Psoas muscle (tissue), 8 donors: ENCODE results near the gene ARMH3. TPM values are rescaled to one million over a fixed set of nuclear protein-coding genes. Genes with fewer than 3 reads are reported as not detected.

Experiments
- ATAC-seq, 4 donors: fragments of 200-7000 bp; cut with Tn5 transposase; one replicate each; pipeline ENCODE4 v1.9.1; 2020; ENCODE audit warnings: moderate library complexity in 3 of 4, mild to moderate bottlenecking in 2 of 4
- DNase-seq, 2 donors: peaks; one replicate each; pipeline ENCODE4 v3.0.0-alpha.2; 2020
- H3K27ac ChIP-seq: fragments of 200-600 bp; one replicate; pipeline ENCODE4 v1.8.0; 2022
- H3K27me3 ChIP-seq, 3 donors: fragments of 200-600 bp in 1 of 3; one replicate each; pipeline versions ENCODE4 v1.6.1 to v1.8.0; 2013 to 2022; ENCODE audit warnings: low read length in 2 of 3, mild to moderate bottlenecking in 2 of 3, moderate library complexity in 1 of 3; ENCODE audit not compliant: insufficient read depth in 3 of 3
- H3K36me3 ChIP-seq, 2 donors: fragments of 200-600 bp in 1 of 2; one replicate each; pipeline versions ENCODE4 v1.6.1 to v1.8.0; 2013 to 2022; ENCODE audit warnings: low read depth in 1 of 2, mild to moderate bottlenecking in 1 of 2, moderate library complexity in 1 of 2; ENCODE audit not compliant: insufficient read depth in 1 of 2
- H3K4me1 ChIP-seq: fragments of 200-600 bp; one replicate; pipeline ENCODE4 v1.8.0; 2022
- H3K4me3 ChIP-seq: fragments of 200-600 bp; one replicate; pipeline ENCODE4 v1.8.0; 2022; ENCODE audit warnings: mild to moderate bottlenecking
- H3K9me3 ChIP-seq: fragments of 200-600 bp; one replicate; pipeline ENCODE4 v1.8.0; 2022
- WGBS, 3 donors: extraction: QIAGEN DNeasy Blood & Tissue Kit; methylation state at CpG; one replicate each; pipeline versions ENCODE4 v1.1.6 to v1.1.7; 2013; 5-methylcytosine and 5-hydroxymethylcytosine counted together
- intact Hi-C, 2 donors: fragments of 100-400 bp; cut with DNase I; formaldehyde crosslinking; loops; one replicate each; pipeline versions ENCODE4 v1.11.0 to v1.14.2; 2022
- polyA plus RNA-seq, 3 donors: library from polyadenylated mRNA; stranded (reverse); fragments of 200-250 nt; gene quantifications; one replicate each; pipeline ENCODE4 v1.2.3, GENCODE V29; 2013
- total RNA-seq, 4 donors: library from RNA; stranded (reverse); fragmentation: NEBNext Ultra II Directional in 2 of 4; extraction: Animal tissue kit (Norgen Biotek cat#: 25700) in 2 of 4; gene quantifications; one replicate each; pipeline versions ENCODE4 v1.2.1 to v1.2.4, GENCODE V29; 2021 to 2023
- TF ChIP-seq, protein P1 (sequence below): fragments of 200-600 bp; IDR thresholded peaks from one replicate; pipeline ENCODE4 v1.8.0; 2022; ENCODE audit warnings: antibody characterized with exemption
- donor health status: healthy with polysubstance abuse.
- donor health status: DM: no; HTN: no; CAD: no; lungs with moderate emphysema.
- donor health status: Bipolar disorder and iron deficiency.
- donor health status: healthy.
- donor health status: DM: yes; HTN: yes; CAD: no.
- donor health status: DM: no; HTN: no; CAD: no.
- donor health status: DM: no; HTN: no; CAD: no.
- donor health status: DM: yes; HTN: yes; CAD: no.

The ARMH3 gene
- total and polyA plus RNA-seq, 7 donors: 14.1 to 38.7 (median 22.9) TPM

GRCh38 chr10:101816913-101817336 is 239.0 kb downstream of the ARMH3 start:
- Histone ChIP-seq H3K27me3 (no peaks in the 10 kb centered on the region), H3K27ac (peak overlapping the region; percentile 93), H3K4me3 (peak overlapping the region; percentile 93), H3K9me3 (no peaks in the 10 kb centered on the region), H3K36me3 (peaks cover 0 to 5% of the 10 kb centered on the region in 2 donors), H3K4me1 (peaks cover 45% of the 10 kb centered on the region)
- intact Hi-C loops: loop anchor here (5.0 kb wide), 2 partner anchors 335 to 825 kb away; partner anchors contain the start of genes NOLC1 (in 1 of the 2) and TRIM8 (in 1 of the 2)
- 0 to 1% (median 0%) methylated on average over 14 of the region's 14 CpGs for WGBS, 3 donors
- ATAC-seq (no peak), DNase-seq (no peak)
- TF ChIP-seq, protein P1, sequence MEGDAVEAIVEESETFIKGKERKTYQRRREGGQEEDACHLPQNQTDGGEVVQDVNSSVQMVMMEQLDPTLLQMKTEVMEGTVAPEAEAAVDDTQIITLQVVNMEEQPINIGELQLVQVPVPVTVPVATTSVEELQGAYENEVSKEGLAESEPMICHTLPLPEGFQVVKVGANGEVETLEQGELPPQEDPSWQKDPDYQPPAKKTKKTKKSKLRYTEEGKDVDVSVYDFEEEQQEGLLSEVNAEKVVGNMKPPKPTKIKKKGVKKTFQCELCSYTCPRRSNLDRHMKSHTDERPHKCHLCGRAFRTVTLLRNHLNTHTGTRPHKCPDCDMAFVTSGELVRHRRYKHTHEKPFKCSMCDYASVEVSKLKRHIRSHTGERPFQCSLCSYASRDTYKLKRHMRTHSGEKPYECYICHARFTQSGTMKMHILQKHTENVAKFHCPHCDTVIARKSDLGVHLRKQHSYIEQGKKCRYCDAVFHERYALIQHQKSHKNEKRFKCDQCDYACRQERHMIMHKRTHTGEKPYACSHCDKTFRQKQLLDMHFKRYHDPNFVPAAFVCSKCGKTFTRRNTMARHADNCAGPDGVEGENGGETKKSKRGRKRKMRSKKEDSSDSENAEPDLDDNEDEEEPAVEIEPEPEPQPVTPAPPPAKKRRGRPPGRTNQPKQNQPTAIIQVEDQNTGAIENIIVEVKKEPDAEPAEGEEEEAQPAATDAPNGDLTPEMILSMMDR: no peak

- ATAC-seq: no peak
- Histone ChIP-seq H3K27ac (peak overlapping the region; percentile 93), H3K4me3 (peak overlapping the region; percentile 93), H3K36me3 (peaks cover 0 to 10% of the 10 kb centered on the region in 2 donors), H3K9me3 (no peaks in the 10 kb centered on the region), H3K27me3 (no peaks in the 10 kb centered on the region), H3K4me1 (peaks cover 49% of the 10 kb centered on the region)
- no peak for DNase-seq
- 1 to 2% (median 1%) methylated on average over 5 of the region's 5 CpGs for WGBS, 3 donors
- intact Hi-C loops: loop anchor here (5.0 kb wide), 2 partner anchors 336 to 826 kb away; partner anchors contain the start of genes NOLC1 (in 1 of the 2) and TRIM8 (in 1 of the 2)
- TF ChIP-seq, protein P1: no peak
Observed at GRCh38 chr10:101816376-101816775, 239.6 kb downstream of the ARMH3 start.

- TF ChIP-seq, protein P1: no peak
- WGBS, 3 donors: 61 to 71% (median 69%) methylated on average over 8 of the region's 8 CpGs
- Histone ChIP-seq H3K9me3 (no peaks in the 10 kb centered on the region), H3K27me3 (no peaks in the 10 kb centered on the region), H3K36me3 (peaks cover 0 to 29% of the 10 kb centered on the region in 2 donors), H3K4me1 (peaks cover 48% of the 10 kb centered on the region), H3K4me3 (peak overlapping the region; percentile 93), H3K27ac (peak overlapping the region; percentile 23)
- intact Hi-C loops: loop anchor here (5.0 kb wide), 2 partner anchors 338 to 828 kb away; partner anchors contain the start of genes NOLC1 (in 1 of the 2) and TRIM8 (in 1 of the 2)
- no peak for ATAC-seq
- DNase-seq: no peak
Observed at GRCh38 chr10:101814466-101815071, 241.4 kb downstream of the ARMH3 start.

- Histone ChIP-seq H3K9me3 (no peaks in the 10 kb centered on the region), H3K36me3 (peaks cover 0 to 48% of the 10 kb centered on the region in 2 donors), H3K27me3 (no peaks in the 10 kb centered on the region), H3K27ac (peak overlapping the region; percentile 27), H3K4me1 (peaks cover 40% of the 10 kb centered on the region), H3K4me3 (no peak overlapping the region)
- intact Hi-C loops: no loop called here
- TF ChIP-seq, protein P1: no peak
- WGBS, 3 donors: 55 to 77% (median 56%) methylated on average over 4 of the region's 4 CpGs
- DNase-seq (no peak), ATAC-seq (peak in 3 of 4 donors; percentile 34 to 59 (median 52))
Observed at GRCh38 chr10:101812606-101813005, 243.4 kb downstream of the ARMH3 start.
